HCT116 (cell line): Measurements from ENCODE around the gene TPPP2. TPM values are rescaled to one million over a fixed set of nuclear protein-coding genes. Genes with fewer than 3 reads are reported as not detected.

ENCODE experiments used
- ATAC-seq: fragments of 200-7000 bp; cut with Tn5 transposase; 2 replicates; pipeline ENCODE4 v1.9.1; 2020; ENCODE audit warnings: mild to moderate bottlenecking, moderate library complexity
- BruUV-seq: library from RNA; stranded (reverse); fragments of 400-500 nt; replicated peaks from 2 replicates; lab custom pipeline; 2021; lab: Mats Ljungman, UMichigan
- CTCF ChIA-PET: fragments of 300-600 bp; sonication (Branson Sonifier 250); formaldehyde crosslinking; loops from one replicate; lab custom pipeline; 2021; ENCODE audit warnings: antibody characterized with exemption; lab: Charles Lee
- POLR2A ChIA-PET: fragments of 300-600, 350-600 bp; sonication (Branson Sonifier 250); formaldehyde crosslinking; loops from one replicate; lab custom pipeline; 2021; ENCODE audit warnings: antibody characterized with exemption; lab: Charles Lee
- RAD21 ChIA-PET, 2 experiments: fragments of 300-600 bp; sonication (Branson Sonifier 250); formaldehyde crosslinking; loops; one replicate each; lab custom pipeline; 2023; ENCODE audit warnings: low total read pairs in 2 of 2; ENCODE audit not compliant: uncharacterized antibody in 2 of 2, unreplicated experiment in 2 of 2, low non-redundant PET in 1 of 2; lab: Charles Lee
- DNase-seq: peaks from one replicate; pipeline ENCODE4 v3.0.0-alpha.2; 2010; ENCODE audit warnings: low read depth, low spot score
- H2AFZ ChIP-seq: fragments of 200-600 bp; shearing (Covaris generic), sonication (generic); 2 replicates; pipeline ENCODE4 v1.6.1; 2017; ENCODE audit warnings: low read depth, mixed run types, mixed read lengths, antibody characterized with exemption, low read length; ENCODE audit not compliant: poor library complexity, severe bottlenecking
- H3K27ac ChIP-seq: 2 replicates; pipeline ENCODE4 v1.5.1; 2012; ENCODE audit warnings: low read depth, low read length
- H3K27me3 ChIP-seq: fragments of 200-600 bp; sonication (generic); 2 replicates; pipeline ENCODE4 v1.6.1; 2016; ENCODE audit warnings: mixed run types, low read length, mixed read lengths; ENCODE audit not compliant: insufficient read depth
- H3K36me3 ChIP-seq, 2 experiments: fragments of 200-500 bp in 1 of 2; fragments of 200-600 bp in 1 of 2; sonication (Bioruptor generic) in 1 of 2; sonication (generic) in 1 of 2; 2 replicates each; pipeline versions ENCODE4 v1.5.1 to v1.6.1; 2014 to 2016; ENCODE audit warnings: low read length in 2 of 2, inconsistent platforms in 1 of 2, mixed read lengths in 1 of 2, mixed run types in 1 of 2; ENCODE audit not compliant: insufficient read depth in 2 of 2, control insufficient read depth in 1 of 2
- H3K4me1 ChIP-seq, 2 experiments: fragments of 200-600 bp in 1 of 2; sonication (generic) in 1 of 2; 2 replicates each; pipeline versions ENCODE4 v1.5.1 to v1.6.1; 2012 to 2017; ENCODE audit warnings: low read length in 2 of 2, inconsistent platforms in 1 of 2, mild to moderate bottlenecking in 1 of 2, mixed read lengths in 1 of 2, mixed run types in 1 of 2, moderate library complexity in 1 of 2; ENCODE audit not compliant: insufficient read depth in 2 of 2, control insufficient read depth in 1 of 2
- H3K4me2 ChIP-seq: fragments of 200-600 bp; sonication (generic); 2 replicates; pipeline ENCODE4 v1.6.1; 2017; ENCODE audit warnings: mixed run types, low read length, mixed read lengths
- H3K4me3 ChIP-seq, 2 experiments: fragments of 200-600 bp in 1 of 2; sonication (generic) in 1 of 2; replicated peaks in 1 of 2; 2 replicates each; pipeline ENCODE4 v1.5.1; 2011 to 2016; ENCODE audit warnings: low read length in 2 of 2, control low read depth in 1 of 2, low read depth in 1 of 2, mild to moderate bottlenecking in 1 of 2, mixed read lengths in 1 of 2, mixed run types in 1 of 2
- H3K79me2 ChIP-seq: fragments of 200-600 bp; sonication (generic); 2 replicates; pipeline ENCODE4 v1.6.1; 2017; ENCODE audit warnings: mild to moderate bottlenecking, mixed run types, low read length, moderate library complexity, mixed read lengths; ENCODE audit not compliant: insufficient read depth
- H3K9ac ChIP-seq: fragments of 200-600 bp; sonication (generic); 2 replicates; pipeline ENCODE4 v1.6.1; 2016; ENCODE audit warnings: low read length, mixed read lengths
- H3K9me2 ChIP-seq: fragments of 200-600 bp; sonication (generic), shearing (Covaris generic); 2 replicates; pipeline ENCODE4 v1.6.1; 2017; ENCODE audit warnings: mixed run types, mild to moderate bottlenecking, moderate library complexity; ENCODE audit not compliant: insufficient read depth
- H3K9me3 ChIP-seq, 2 experiments: fragments of 200-500 bp in 1 of 2; fragments of 200-600 bp in 1 of 2; sonication (Bioruptor generic) in 1 of 2; sonication (generic) in 1 of 2; 2 replicates each; pipeline ENCODE4 v1.6.1; 2014 to 2017; ENCODE audit warnings: low read length in 2 of 2, mixed read lengths in 2 of 2, inconsistent platforms in 1 of 2, low read depth in 1 of 2, mild to moderate bottlenecking in 1 of 2, mixed run types in 1 of 2, moderate library complexity in 1 of 2; ENCODE audit not compliant: control insufficient read depth in 1 of 2, insufficient read depth in 1 of 2
- H4K20me1 ChIP-seq: fragments of 200-600 bp; sonication (generic), shearing (Covaris generic); 2 replicates; pipeline ENCODE4 v1.6.1; 2017; ENCODE audit warnings: mixed run types, mild to moderate bottlenecking, moderate library complexity; ENCODE audit not compliant: insufficient read depth
- CBX3 ChIP-seq: IDR thresholded peaks from 2 replicates; pipeline ENCODE4 v1.6.1; 2012; ENCODE audit warnings: low read depth
- EZH2phosphoT487 ChIP-seq: fragments of 200-600 bp; IDR thresholded peaks from 2 replicates; pipeline ENCODE4 v1.6.1; 2018; ENCODE audit warnings: antibody characterized with exemption, borderline replicate concordance
- FOSL1 ChIP-seq: IDR thresholded peaks from 2 replicates; pipeline ENCODE4 v1.6.1; 2012; ENCODE audit warnings: low read depth
- JUND ChIP-seq: IDR thresholded peaks from 2 replicates; pipeline ENCODE4 v1.6.1; 2012
- POLR2AphosphoS5 ChIP-seq: IDR thresholded peaks from 2 replicates; pipeline ENCODE4 v1.6.1; 2011; ENCODE audit warnings: mild to moderate bottlenecking, low read depth, low read length, moderate library complexity
- SIN3A ChIP-seq: IDR thresholded peaks from 2 replicates; pipeline ENCODE4 v1.6.1; 2012; ENCODE audit warnings: low read depth
- SP1 ChIP-seq: IDR thresholded peaks from 2 replicates; pipeline ENCODE4 v1.6.1; 2012; ENCODE audit warnings: low read depth
- YY1 ChIP-seq: IDR thresholded peaks from 2 replicates; pipeline ENCODE4 v1.6.1; 2011; ENCODE audit warnings: low read length, low read depth, moderate library complexity, mild to moderate bottlenecking; ENCODE audit not compliant: insufficient replicate concordance; ENCODE audit errors: extremely low read depth
- ZFX ChIP-seq: fragments of 450-650 bp; IDR thresholded peaks from 2 replicates; pipeline ENCODE4 v1.6.1; 2017
- ZNF274 ChIP-seq: fragments of 200-500 bp; sonication (Bioruptor generic); IDR thresholded peaks from 2 replicates; pipeline ENCODE4 v1.6.1; 2014; ENCODE audit warnings: mild to moderate bottlenecking, low read depth, low read length, inconsistent platforms
- intact Hi-C: fragments of 100-400 bp; cut with micrococcal nuclease; formaldehyde crosslinking; loops from 2 replicates; pipeline ENCODE4 v1.10.0; 2022
- total RNA-seq: library from RNA; stranded (reverse); gene quantifications from one replicate; pipeline ENCODE4 v1.2.1, GENCODE V29; 2021; ENCODE audit not compliant: unreplicated experiment
- TF ChIP-seq, protein P1 (sequence below): IDR thresholded peaks from 2 replicates; pipeline ENCODE4 v1.6.1; 2012
- TF ChIP-seq, protein P2 (sequence below): IDR thresholded peaks from 2 replicates; pipeline ENCODE4 v1.6.1; 2012; ENCODE audit warnings: low read depth
- TF ChIP-seq, protein P3 (sequence below), 3 experiments: fragments of 200-600 bp in 1 of 3; sonication (generic) in 1 of 3; IDR thresholded peaks in 2 of 3; conservative IDR thresholded peaks in 1 of 3; 2 replicates each; pipeline ENCODE4 v1.5.1; 2012 to 2017; ENCODE audit warnings: low read depth in 2 of 3, low read length in 2 of 3, antibody characterized with exemption in 1 of 3, borderline replicate concordance in 1 of 3, control low read depth in 1 of 3, mild to moderate bottlenecking in 1 of 3, mixed read lengths in 1 of 3, mixed run types in 1 of 3, moderate library complexity in 1 of 3; ENCODE audit not compliant: insufficient read depth in 1 of 3

The TPPP2 gene
- total RNA-seq, 1 experiment from 2014 or later, result not detected

DNA sequence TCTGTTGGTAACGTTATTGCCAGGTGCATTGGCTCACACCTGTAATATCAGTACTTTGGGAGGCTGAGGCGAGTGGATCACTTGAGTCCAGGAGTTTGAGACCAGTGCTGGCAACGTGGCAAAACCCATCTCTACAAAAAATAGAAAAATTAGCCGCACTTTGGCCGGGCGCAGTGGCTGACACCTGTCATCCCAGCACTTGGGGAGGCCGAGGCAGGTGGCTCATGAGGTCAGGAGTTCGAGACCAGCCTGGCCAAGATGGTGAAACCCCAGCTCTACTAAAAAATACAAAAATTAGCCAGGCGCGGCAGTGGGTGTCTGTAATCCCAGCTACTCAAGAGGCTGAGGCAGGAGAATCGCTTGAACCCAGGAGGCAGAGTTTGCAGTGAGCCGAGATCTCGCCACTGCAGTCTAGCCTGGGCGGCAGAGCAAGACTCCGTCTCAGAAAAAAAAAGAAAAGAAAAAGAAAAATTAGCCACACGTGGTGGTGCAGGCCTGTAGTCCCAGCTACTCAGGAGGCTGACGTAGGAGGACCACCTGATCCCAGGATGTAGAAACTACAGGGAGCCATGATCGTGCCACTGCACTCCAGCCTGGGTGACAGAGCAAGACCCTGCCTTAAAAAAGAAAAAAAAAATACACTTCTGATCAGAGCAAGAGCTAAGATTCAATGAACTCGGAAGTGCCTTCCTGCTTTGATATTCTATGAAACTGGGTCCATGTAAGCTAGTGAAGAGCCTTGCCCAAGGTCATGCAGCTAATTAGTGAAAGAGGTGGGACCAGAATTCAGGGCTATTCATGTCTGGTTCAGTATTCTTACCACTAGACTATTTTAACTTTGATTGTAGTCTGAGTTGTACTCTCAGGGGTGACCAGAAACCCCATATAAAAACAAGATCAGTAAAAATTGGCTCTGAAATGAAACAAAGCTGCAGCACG, 23.4 kb downstream of the TPPP2 start:
- POLR2A ChIA-PET, result no interaction called here

DNA sequence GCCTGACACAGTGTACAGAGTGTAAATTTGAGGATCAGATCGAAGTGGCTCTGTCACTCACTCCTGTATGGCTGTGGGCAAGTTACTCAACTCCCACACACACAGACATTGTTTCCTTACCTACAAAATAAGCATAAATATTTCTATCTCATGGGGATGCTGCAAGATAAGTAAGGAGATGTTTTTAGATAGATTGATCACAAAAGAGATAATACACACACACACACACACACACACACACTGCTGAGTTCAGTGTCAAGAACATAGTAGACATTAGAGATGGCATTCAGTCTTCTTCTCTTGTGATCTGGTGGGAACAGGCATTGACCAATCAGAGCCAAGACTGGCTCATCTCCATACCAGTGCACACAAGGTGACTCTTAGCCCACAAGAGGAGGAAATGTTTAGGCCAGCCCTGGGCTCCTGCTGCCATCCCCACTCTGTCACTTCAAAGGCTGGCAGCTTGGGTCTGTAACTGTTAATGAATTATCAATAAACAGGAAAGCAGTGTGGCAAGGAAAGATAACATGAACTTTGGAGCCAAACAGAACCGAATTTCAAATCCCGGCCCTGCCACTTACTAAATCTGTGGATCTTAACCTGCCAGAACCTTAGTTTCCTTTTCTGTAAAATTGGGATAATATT, 24.2 kb downstream of the TPPP2 start:
- Histone ChIP-seq H3K4me3 (no peak overlapping the region), H3K4me2 (no peak overlapping the region), H3K9me3 (no peaks in the 10 kb centered on the region), H3K36me3 (no peaks in the 10 kb centered on the region), H3K9me2 (no peaks in the 10 kb centered on the region), H3K4me1 (no peaks in the 10 kb centered on the region), H2AFZ (no peak overlapping the region), H3K27me3 (no peaks in the 10 kb centered on the region), H3K9ac (no peak overlapping the region), H4K20me1 (no peaks in the 10 kb centered on the region), H3K79me2 (no peaks in the 10 kb centered on the region), H3K27ac (no peak overlapping the region)
- RAD21 ChIA-PET, result no interaction called here
- DNase-seq (no peak), ATAC-seq (peak; percentile 78)
- POLR2A ChIA-PET, result no interaction called here
- CTCF ChIA-PET, result no interaction called here
- no TSS peak for BruUV-seq
- intact Hi-C loops, result no loop called here
- TF ChIP-seq POLR2AphosphoS5, result no peak
- TF ChIP-seq, protein P1, sequence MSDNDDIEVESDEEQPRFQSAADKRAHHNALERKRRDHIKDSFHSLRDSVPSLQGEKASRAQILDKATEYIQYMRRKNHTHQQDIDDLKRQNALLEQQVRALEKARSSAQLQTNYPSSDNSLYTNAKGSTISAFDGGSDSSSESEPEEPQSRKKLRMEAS, result no peak
- TF ChIP-seq SIN3A, result no peak
- TF ChIP-seq, protein P2, sequence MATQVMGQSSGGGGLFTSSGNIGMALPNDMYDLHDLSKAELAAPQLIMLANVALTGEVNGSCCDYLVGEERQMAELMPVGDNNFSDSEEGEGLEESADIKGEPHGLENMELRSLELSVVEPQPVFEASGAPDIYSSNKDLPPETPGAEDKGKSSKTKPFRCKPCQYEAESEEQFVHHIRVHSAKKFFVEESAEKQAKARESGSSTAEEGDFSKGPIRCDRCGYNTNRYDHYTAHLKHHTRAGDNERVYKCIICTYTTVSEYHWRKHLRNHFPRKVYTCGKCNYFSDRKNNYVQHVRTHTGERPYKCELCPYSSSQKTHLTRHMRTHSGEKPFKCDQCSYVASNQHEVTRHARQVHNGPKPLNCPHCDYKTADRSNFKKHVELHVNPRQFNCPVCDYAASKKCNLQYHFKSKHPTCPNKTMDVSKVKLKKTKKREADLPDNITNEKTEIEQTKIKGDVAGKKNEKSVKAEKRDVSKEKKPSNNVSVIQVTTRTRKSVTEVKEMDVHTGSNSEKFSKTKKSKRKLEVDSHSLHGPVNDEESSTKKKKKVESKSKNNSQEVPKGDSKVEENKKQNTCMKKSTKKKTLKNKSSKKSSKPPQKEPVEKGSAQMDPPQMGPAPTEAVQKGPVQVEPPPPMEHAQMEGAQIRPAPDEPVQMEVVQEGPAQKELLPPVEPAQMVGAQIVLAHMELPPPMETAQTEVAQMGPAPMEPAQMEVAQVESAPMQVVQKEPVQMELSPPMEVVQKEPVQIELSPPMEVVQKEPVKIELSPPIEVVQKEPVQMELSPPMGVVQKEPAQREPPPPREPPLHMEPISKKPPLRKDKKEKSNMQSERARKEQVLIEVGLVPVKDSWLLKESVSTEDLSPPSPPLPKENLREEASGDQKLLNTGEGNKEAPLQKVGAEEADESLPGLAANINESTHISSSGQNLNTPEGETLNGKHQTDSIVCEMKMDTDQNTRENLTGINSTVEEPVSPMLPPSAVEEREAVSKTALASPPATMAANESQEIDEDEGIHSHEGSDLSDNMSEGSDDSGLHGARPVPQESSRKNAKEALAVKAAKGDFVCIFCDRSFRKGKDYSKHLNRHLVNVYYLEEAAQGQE, result no peak
- no peak for TF ChIP-seq ZNF274
- no peak for TF ChIP-seq JUND
- TF ChIP-seq EZH2phosphoT487, result no peak
- TF ChIP-seq FOSL1, result no peak
- TF ChIP-seq YY1, result no peak
- TF ChIP-seq, protein P3, sequence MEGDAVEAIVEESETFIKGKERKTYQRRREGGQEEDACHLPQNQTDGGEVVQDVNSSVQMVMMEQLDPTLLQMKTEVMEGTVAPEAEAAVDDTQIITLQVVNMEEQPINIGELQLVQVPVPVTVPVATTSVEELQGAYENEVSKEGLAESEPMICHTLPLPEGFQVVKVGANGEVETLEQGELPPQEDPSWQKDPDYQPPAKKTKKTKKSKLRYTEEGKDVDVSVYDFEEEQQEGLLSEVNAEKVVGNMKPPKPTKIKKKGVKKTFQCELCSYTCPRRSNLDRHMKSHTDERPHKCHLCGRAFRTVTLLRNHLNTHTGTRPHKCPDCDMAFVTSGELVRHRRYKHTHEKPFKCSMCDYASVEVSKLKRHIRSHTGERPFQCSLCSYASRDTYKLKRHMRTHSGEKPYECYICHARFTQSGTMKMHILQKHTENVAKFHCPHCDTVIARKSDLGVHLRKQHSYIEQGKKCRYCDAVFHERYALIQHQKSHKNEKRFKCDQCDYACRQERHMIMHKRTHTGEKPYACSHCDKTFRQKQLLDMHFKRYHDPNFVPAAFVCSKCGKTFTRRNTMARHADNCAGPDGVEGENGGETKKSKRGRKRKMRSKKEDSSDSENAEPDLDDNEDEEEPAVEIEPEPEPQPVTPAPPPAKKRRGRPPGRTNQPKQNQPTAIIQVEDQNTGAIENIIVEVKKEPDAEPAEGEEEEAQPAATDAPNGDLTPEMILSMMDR (IDR thresholded peaks at IDR 0.05 in 2 of 3, conservative IDR thresholded peaks at IDR 0.05 in 1 of 3; ENCODE audit: borderline replicate concordance in 1 of 3, insufficient read depth in 1 of 3, low read depth in 2 of 3, low read length in 2 of 3), result no peak
- TF ChIP-seq CBX3, result no peak
- no peak for TF ChIP-seq SP1

More for the DNA sequence above, 23.4 kb downstream of the TPPP2 start:
- RAD21 ChIA-PET, result no interaction called here
- Histone ChIP-seq H3K27me3 (no peaks in the 10 kb centered on the region), H3K36me3 (no peaks in the 10 kb centered on the region), H3K4me1 (no peaks in the 10 kb centered on the region), H3K9me3 (no peaks in the 10 kb centered on the region), H3K27ac (no peak overlapping the region), H3K9me2 (no peaks in the 10 kb centered on the region), H3K4me2 (no peak overlapping the region), H2AFZ (no peak overlapping the region), H3K79me2 (no peaks in the 10 kb centered on the region), H4K20me1 (no peaks in the 10 kb centered on the region), H3K9ac (no peak overlapping the region), H3K4me3 (no peak overlapping the region)
- no peak for TF ChIP-seq POLR2AphosphoS5
- no peak for TF ChIP-seq ZFX
- ATAC-seq (no peak), DNase-seq (no peak)
- intact Hi-C loops, result no loop called here
- no TSS peak for BruUV-seq
- CTCF ChIA-PET, result interaction anchor here (0.8 kb wide), 1 partner anchor 39 kb away, joined by 3 read pairs; no protein-coding TSS in a partner anchor
